ENCODE results near the gene CRISPLD2. TPM values are rescaled to one million over a fixed set of nuclear protein-coding genes. Genes with fewer than 3 reads are reported as not detected.

CRISPLD2 gene
- total and polyA plus RNA-seq, 9 of the 15 experiments (the other 6 are each of a cell fraction or from before 2014, with no cell fraction given): 0.03 to 0.24 (median 0.04) TPM; not detected in 4

GRCh38 chr16:84952335-84953189 lies 132.8 kb downstream of the CRISPLD2 start (continued):
- TF ChIP-seq CREB3L1 (IDR thresholded peaks at IDR 0.05; ENCODE audit: borderline replicate concordance, low read depth): no peak
- TF ChIP-seq MYNN (IDR thresholded peaks at IDR 0.05): peak; percentile 58
- no peak for TF ChIP-seq MYNN (CRISPR knock-in tag; IDR thresholded peaks at IDR 0.05)
- no peak for TF ChIP-seq CTCFL (IDR thresholded peaks at IDR 0.05; ENCODE audit: borderline replicate concordance, insufficient read depth, low read depth, low read length, poor library complexity, severe bottlenecking)
- TF ChIP-seq NR2C2 (CRISPR knock-in tag; IDR thresholded peaks at IDR 0.05): no peak
- peak; percentile 75 for TF ChIP-seq NR2C2 (tag; IDR thresholded peaks at IDR 0.05)
- TF ChIP-seq ZMIZ1 (IDR thresholded peaks at IDR 0.05; ENCODE audit: low read depth in 2 of 2, low read length in 2 of 2): peak in 1 of 2 experiments; percentile 91; a peak in 2 of 4 replicates
- no peak for TF ChIP-seq ADNP (tag; IDR thresholded peaks at IDR 0.05)
- peak; percentile 99 for TF ChIP-seq CBFA2T3 (IDR thresholded peaks at IDR 0.05)
- TF ChIP-seq CREB1 (IDR thresholded peaks at IDR 0.05): peak; percentile 57
- TF ChIP-seq CREB1 (CRISPR knock-in tag; IDR thresholded peaks at IDR 0.05): peak; percentile 48; the same call in 1 of the 2 replicates
- TF ChIP-seq FOXP1 (CRISPR knock-in tag; IDR thresholded peaks at IDR 0.05): no peak
- TF ChIP-seq KDM5B (IDR thresholded peaks at IDR 0.05; ENCODE audit: insufficient replicate concordance, low read depth, low read length): no peak
- 0 out of 2 replicates have a peak, but pooled peaks have one; percentile 8 for TF ChIP-seq ZNF165 (CRISPR knock-in tag; IDR thresholded peaks at IDR 0.05; ENCODE audit: borderline replicate concordance)
- no peak for TF ChIP-seq ZNF436 (CRISPR knock-in tag; IDR thresholded peaks at IDR 0.05)
- TF ChIP-seq MAFK (IDR thresholded peaks at IDR 0.05; ENCODE audit: low read length): no peak; the same call in 1 of the 2 replicates
- TF ChIP-seq EP400 (IDR thresholded peaks at IDR 0.05): no peak; the same call in 1 of the 2 replicates
- TF ChIP-seq ATF3 (IDR thresholded peaks at IDR 0.05): 0 out of 2 replicates have a peak, but pooled peaks have one; percentile 34
- no peak; the same call in 1 of the 2 replicates for TF ChIP-seq ATF3 (CRISPR knock-in tag; conservative IDR thresholded peaks at IDR 0.05)
